ENCODE measurements around the gene RRM2. TPM values are rescaled to one million over a fixed set of nuclear protein-coding genes. Genes with fewer than 3 reads are reported as not detected.

The RRM2 gene
- total and polyA plus RNA-seq, 8 donors, result 24.9 to 85.8 (median 45.3) TPM

- H3K4me3 ChIP-seq, result no peak overlapping the region
- H3K36me3 ChIP-seq, result no peaks in the 10 kb centered on the region
- peaks cover 0 to 17% of the 10 kb centered on the region in 2 donors for H3K4me1 ChIP-seq
- intact Hi-C loops (cut with DNase I), result no loop called here
- ATAC-seq (no peak), DNase-seq (no peak)
- H3K27ac ChIP-seq, result no peak overlapping the region
- H3K9me3 ChIP-seq, result no peaks in the 10 kb centered on the region
- peaks cover 24 to 56% of the 10 kb centered on the region in 2 donors for H3K27me3 ChIP-seq
- no peak for TF ChIP-seq CTCF (IDR thresholded peaks at IDR 0.05)
These were observed 38.2 kb upstream of the RRM2 start for GRCh38 chr2:10084223-10084865.

- Histone ChIP-seq H3K9me3 (no peaks in the 10 kb centered on the region), H3K27ac (no peak overlapping the region), H3K27me3 (peaks cover 24 to 50% of the 10 kb centered on the region in 2 donors), H3K36me3 (no peaks in the 10 kb centered on the region), H3K4me3 (no peak overlapping the region), H3K4me1 (peaks cover 0 to 10% of the 10 kb centered on the region in 2 donors)
- intact Hi-C loops (cut with DNase I), result no loop called here
- no peak for TF ChIP-seq CTCF (IDR thresholded peaks at IDR 0.05)
- no peak for DNase-seq
- ATAC-seq, result no peak
These were observed 37.4 kb upstream of the RRM2 start for GRCh38 chr2:10085043-10085667.

GRCh38 chr2:10085668-10086059 lies 36.9 kb upstream of the RRM2 start:
- ATAC-seq, result no peak
- peak in 1 of 4 donors; percentile 41 for DNase-seq
- peaks cover 19 to 46% of the 10 kb centered on the region in 2 donors for H3K27me3 ChIP-seq

DNA sequence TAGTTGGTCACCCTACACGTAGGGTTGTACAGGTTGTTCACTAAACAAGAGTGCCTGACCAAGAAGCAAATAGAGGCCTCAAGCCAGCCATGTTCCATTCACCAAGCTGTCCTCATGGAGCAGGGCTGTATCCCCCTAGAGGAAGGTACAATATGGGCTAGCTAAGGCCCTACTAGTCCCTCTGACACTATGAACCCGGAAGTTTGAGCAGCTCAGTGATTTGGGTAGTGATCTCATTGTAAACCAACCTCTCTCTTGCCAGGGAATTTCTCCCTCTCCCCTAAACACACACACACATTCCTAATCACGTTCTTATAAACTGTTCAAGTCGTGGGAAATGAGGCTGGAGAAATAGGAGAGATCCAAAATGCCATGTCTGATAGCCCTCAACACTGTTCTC lies 35.6 kb upstream of the RRM2 start:
- DNase-seq, result no peak
- no peak overlapping the region for H3K4me3 ChIP-seq
- peaks cover 20 to 45% of the 10 kb centered on the region in 2 donors for H3K27me3 ChIP-seq
- H3K36me3 ChIP-seq, result no peaks in the 10 kb centered on the region
- no peak for ATAC-seq
- intact Hi-C loops (cut with DNase I), result no loop called here
- no peak overlapping the region for H3K27ac ChIP-seq
- no peak for TF ChIP-seq CTCF (IDR thresholded peaks at IDR 0.05)
- peaks cover 5 to 9% of the 10 kb centered on the region in 2 donors for H3K4me1 ChIP-seq
- no peaks in the 10 kb centered on the region for H3K9me3 ChIP-seq

More at GRCh38 chr2:10085668-10086059, 36.9 kb upstream of the RRM2 start:
- H3K9me3 ChIP-seq, result no peaks in the 10 kb centered on the region
- no peaks in the 10 kb centered on the region for H3K36me3 ChIP-seq
- H3K4me3 ChIP-seq, result no peak overlapping the region
- no peak for TF ChIP-seq CTCF (IDR thresholded peaks at IDR 0.05)
- intact Hi-C loops (cut with DNase I), result no loop called here
- H3K27ac ChIP-seq, result no peak overlapping the region
- peaks cover 0 to 5% of the 10 kb centered on the region in 2 donors for H3K4me1 ChIP-seq

DNA sequence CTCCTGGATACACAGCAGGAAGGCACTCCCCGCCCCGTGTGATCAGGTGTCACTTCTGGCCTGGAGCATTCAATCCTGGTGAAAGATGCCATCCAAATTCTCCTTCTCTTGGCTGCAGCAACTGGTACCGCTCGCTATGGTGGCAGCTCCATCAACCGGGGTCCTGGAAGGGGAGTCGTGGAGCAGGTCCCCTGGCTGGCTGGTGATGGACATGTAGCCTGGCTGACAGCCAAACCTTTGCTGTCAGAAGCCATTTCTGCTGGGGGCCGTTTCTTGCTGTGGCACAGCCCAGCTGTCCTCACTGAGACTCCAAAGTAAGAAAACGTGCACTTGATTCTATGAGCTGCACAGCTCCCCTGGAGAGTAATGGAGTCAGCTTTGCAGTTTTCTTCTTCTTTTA lies 35.2 kb upstream of the RRM2 start:
- no peak for TF ChIP-seq CTCF (IDR thresholded peaks at IDR 0.05)
- peaks cover 19 to 42% of the 10 kb centered on the region in 2 donors for H3K27me3 ChIP-seq

More for the DNA sequence above, 35.2 kb upstream of the RRM2 start:
- no peak overlapping the region for H3K27ac ChIP-seq
- H3K4me1 ChIP-seq, result peaks cover 5 to 9% of the 10 kb centered on the region in 2 donors
- H3K4me3 ChIP-seq, result no peak overlapping the region
- ATAC-seq (no peak), DNase-seq (no peak)
- intact Hi-C loops (cut with DNase I), result no loop called here
- no peaks in the 10 kb centered on the region for H3K36me3 ChIP-seq
- no peaks in the 10 kb centered on the region for H3K9me3 ChIP-seq
